Heart left ventricle (tissue), 16 donors: Measurements from ENCODE around the gene ITPR3. TPM values are rescaled to one million over a fixed set of nuclear protein-coding genes. Genes with fewer than 3 reads are reported as not detected.

Source experiments
- ATAC-seq, 4 donors: fragments of 200-7000 bp; cut with Tn5 transposase; one replicate each; pipeline ENCODE4 v1.9.1; 2020 to 2022; ENCODE audit warnings: moderate library complexity in 4 of 4, mild to moderate bottlenecking in 3 of 4, moderate number of reproducible peaks in 1 of 4
- DNase-seq, 5 donors: peaks; one replicate each; pipeline ENCODE4 v3.0.0-alpha.2; 2020
- H3K27ac ChIP-seq, 12 donors: fragments of 200-600 bp; sonication (generic) in 4 of 12; one replicate each; pipeline versions ENCODE4 v1.5.0 to v1.8.0; 2016 to 2022; ENCODE audit warnings: mild to moderate bottlenecking in 2 of 12
- H3K27me3 ChIP-seq, 9 donors: fragments of 200-600 bp; sonication (generic) in 2 of 9; one replicate each; pipeline versions ENCODE4 v1.5.1 to v1.8.0; 2016 to 2022; ENCODE audit warnings: mild to moderate bottlenecking in 3 of 9
- H3K36me3 ChIP-seq, 9 donors: fragments of 200-600 bp; sonication (generic) in 2 of 9; one replicate each; pipeline versions ENCODE4 v1.5.0 to v1.8.0; 2018 to 2022; ENCODE audit warnings: mild to moderate bottlenecking in 2 of 9
- H3K4me1 ChIP-seq, 12 donors: fragments of 200-600 bp; sonication (generic) in 4 of 12; one replicate each; pipeline versions ENCODE4 v1.5.0 to v1.8.0; 2016 to 2022; ENCODE audit warnings: mild to moderate bottlenecking in 3 of 12
- H3K4me3 ChIP-seq, 12 donors: fragments of 200-600 bp; sonication (generic) in 4 of 12; one replicate each; pipeline versions ENCODE4 v1.5.0 to v1.8.0; 2017 to 2022; ENCODE audit warnings: mild to moderate bottlenecking in 9 of 12, moderate library complexity in 4 of 12
- H3K9me3 ChIP-seq, 12 donors: fragments of 200-600 bp; sonication (generic) in 4 of 12; one replicate each; pipeline versions ENCODE4 v1.5.0 to v1.8.0; 2016 to 2022; ENCODE audit warnings: mild to moderate bottlenecking in 1 of 12
- CTCF ChIP-seq, 12 donors: fragments of 200-600 bp; sonication (generic) in 4 of 12; IDR thresholded peaks; one replicate each; pipeline versions ENCODE4 v1.5.0 to v1.8.0; 2018 to 2022; ENCODE audit warnings: antibody characterized with exemption in 12 of 12, mild to moderate bottlenecking in 5 of 12
- POLR2A ChIP-seq, 2 donors: fragments of 450-650 bp; IDR thresholded peaks; one replicate each; pipeline ENCODE4 v1.6.1; 2017; ENCODE audit warnings: antibody characterized with exemption in 2 of 2, mild to moderate bottlenecking in 2 of 2, moderate library complexity in 2 of 2
- WGBS, 4 donors: extraction: QIAGEN DNeasy Blood & Tissue Kit in 2 of 4; methylation state at CpG; one replicate each; pipeline versions ENCODE4 v1.1.5 to v1.1.7; 2013 to 2018; 5-methylcytosine and 5-hydroxymethylcytosine counted together
- intact Hi-C, 10 donors: fragments of 100-400 bp; cut with DNase I; formaldehyde crosslinking; loops; one replicate each; pipeline versions ENCODE4 v1.11.1 to v1.14.2; 2022
- polyA plus RNA-seq, 2 donors: library from polyadenylated mRNA; stranded (reverse); fragments of 200-250 nt; gene quantifications; one replicate each; pipeline ENCODE4 v1.2.3, GENCODE V29; 2013
- total RNA-seq, 9 donors: library from RNA; depleted of rRNA in 2 of 9; stranded (reverse); fragments of >200 nt in 2 of 9; fragmentation: NEBNext Ultra II Directional in 3 of 9; extraction: Animal tissue kit (Norgen Biotek cat#: 25700) in 3 of 9; gene quantifications; one replicate each; pipeline versions ENCODE4 v1.1.0 to v1.2.4, GENCODE V29; 2016 to 2023
- donor health status: ischemic (EF 13 %, LVEDD 7.1; RV severe dilation, severe dysfunction).
- donor health status: healthy with polysubstance abuse.
- donor health status: DM: no; HTN: yes; CAD: no.
- donor health status: DM: no; HTN: no; CAD: no.
- donor health status: ischemic (EF 25% LVEDD 6.9; RV normal size, moderate dysfunction).
- donor health status: ischemic (EF 25% LVEDD 5.7; RV mildly dilated, moderate dysfunction).
- donor health status: healthy.
- donor health status: DM: yes; HTN: yes; CAD: no.
- donor health status: ischemic (EF 35%, LVEDD 5.7; RV mildly dilated, moderate dysfunction).
- donor health status: nonischemic (EF 11% LVEDD 7.7; RV severe dilation, severe dysfunction).
- donor health status: DM: yes; HTN: yes; CAD: no.
- donor health status: PGD.
- donor health status: ischemic (EF 29% LVEDD 5.4; RV normal size, mild dysfunction).
- donor health status: nonischemic (EF 23%, LVEDD 6.1; RV moderate dilation, normal function).

The ITPR3 gene
- total and polyA plus RNA-seq, 11 donors, result 4.8 to 33.5 (median 7.8) TPM

GRCh38 chr6:33676416-33677142 lies 55.5 kb downstream of the ITPR3 start:
- intact Hi-C loops, result loop anchor here in 1 of 10 donors (10.0 kb wide), 1 partner anchor 92 kb away; the partner anchor contains the start of gene BAK1
- Histone ChIP-seq H3K9me3 (no peaks in the 10 kb centered on the region), H3K27me3 (no peaks in the 10 kb centered on the region), H3K4me1 (peaks cover 0 to 13% (median 6%) of the 10 kb centered on the region in 12 donors), H3K4me3 (no peak overlapping the region), H3K27ac (no peak overlapping the region), H3K36me3 (peaks cover 0 to 70% (median 51%) of the 10 kb centered on the region in 9 donors)
- no peak for DNase-seq
- WGBS, 4 donors, result 93 to 96% (median 95%) methylated on average over 15 of the region's 15 CpGs
- ATAC-seq, result no peak
- TF ChIP-seq CTCF (IDR thresholded peaks at IDR 0.05) (no peak), POLR2A (IDR thresholded peaks at IDR 0.05) (no peak)

- no peaks in the 10 kb centered on the region for H3K27me3 ChIP-seq
- H3K4me3 ChIP-seq, result no peak overlapping the region
- H3K9me3 ChIP-seq, result no peaks in the 10 kb centered on the region
- no peak for TF ChIP-seq CTCF (IDR thresholded peaks at IDR 0.05)
- ATAC-seq (no peak), DNase-seq (no peak)
- WGBS, 4 donors, result 84 to 87% (median 86%) methylated on average over 8 of the region's 8 CpGs
- no peak overlapping the region for H3K27ac ChIP-seq
- intact Hi-C loops, result loop anchor here in 1 of 10 donors (10.0 kb wide), 1 partner anchor 92 kb away; the partner anchor contains the start of gene BAK1
- H3K4me1 ChIP-seq, result peaks cover 0 to 13% (median 6%) of the 10 kb centered on the region in 12 donors
- peaks cover 0 to 70% (median 54%) of the 10 kb centered on the region in 9 donors for H3K36me3 ChIP-seq
Measured at GRCh38 chr6:33677143-33677660, 56.1 kb downstream of the ITPR3 start.

GRCh38 chr6:33677689-33678088 lies 56.6 kb downstream of the ITPR3 start:
- intact Hi-C loops, result loop anchor here in 1 of 10 donors (10.0 kb wide), 1 partner anchor 93 kb away; the partner anchor contains the start of gene BAK1
- Histone ChIP-seq H3K27me3 (no peaks in the 10 kb centered on the region), H3K27ac (no peak overlapping the region), H3K36me3 (peaks cover 0 to 74% (median 58%) of the 10 kb centered on the region in 9 donors), H3K4me3 (no peak overlapping the region), H3K4me1 (peaks cover 0 to 11% (median 5%) of the 10 kb centered on the region in 12 donors), H3K9me3 (no peaks in the 10 kb centered on the region)
- WGBS, 4 donors, result 95 to 100% (median 98%) methylated on average over 2 of the region's 2 CpGs
- ATAC-seq (no peak), DNase-seq (no peak)
- TF ChIP-seq CTCF (IDR thresholded peaks at IDR 0.05), result no peak
- TF ChIP-seq POLR2A (IDR thresholded peaks at IDR 0.05), result no peak

GRCh38 chr6:33678233-33678931 lies 57.3 kb downstream of the ITPR3 start:
- H3K4me3 ChIP-seq, result no peak overlapping the region
- H3K9me3 ChIP-seq, result no peaks in the 10 kb centered on the region
- 91 to 95% (median 93%) methylated on average over 21 to 24 of the region's 24 CpGs for WGBS, 4 donors
- TF ChIP-seq CTCF (IDR thresholded peaks at IDR 0.05), result no peak
- no peak for TF ChIP-seq POLR2A (IDR thresholded peaks at IDR 0.05)
- intact Hi-C loops, result loop anchor here in 1 of 10 donors (10.0 kb wide), 1 partner anchor 94 kb away; the partner anchor contains the start of gene BAK1
- ATAC-seq (no peak), DNase-seq (no peak)
- H3K36me3 ChIP-seq, result peaks cover 0 to 77% (median 63%) of the 10 kb centered on the region in 9 donors
- H3K27me3 ChIP-seq, result no peaks in the 10 kb centered on the region
- H3K4me1 ChIP-seq, result peaks cover 0 to 4% (median 0%) of the 10 kb centered on the region in 12 donors
- no peak overlapping the region for H3K27ac ChIP-seq
